Calu3 (cell line): ENCODE results near the gene MYBPH. TPM values are rescaled to one million over a fixed set of nuclear protein-coding genes. Genes with fewer than 3 reads are reported as not detected.

Experiments used
- BruUV-seq: library from RNA; stranded (reverse); fragments of 400-500 nt; replicated peaks from 2 replicates; lab custom pipeline; 2021; lab: Mats Ljungman, UMichigan
- CTCF ChIA-PET: fragments of 300-600 bp; sonication (Branson Sonifier 250); formaldehyde crosslinking; loops from one replicate; lab custom pipeline; 2022; ENCODE audit warnings: antibody characterized with exemption; lab: Charles Lee
- DNase-seq: peaks from one replicate; pipeline ENCODE4 v3.0.0; 2022
- H3K27ac Mint-ChIP-seq: one replicate; pipeline ENCODE4 v1.8.0; 2022; ENCODE audit warnings: mixed read lengths; ENCODE audit not compliant: unreplicated experiment
- H3K27me3 Mint-ChIP-seq: one replicate; pipeline ENCODE4 v1.8.0; 2022; ENCODE audit warnings: mixed read lengths; ENCODE audit not compliant: unreplicated experiment
- H3K36me3 Mint-ChIP-seq: one replicate; pipeline ENCODE4 v1.8.0; 2022; ENCODE audit warnings: mild to moderate bottlenecking, moderate library complexity, mixed read lengths; ENCODE audit not compliant: insufficient read depth, unreplicated experiment
- H3K4me1 Mint-ChIP-seq: one replicate; pipeline ENCODE4 v1.8.0; 2022; ENCODE audit warnings: mild to moderate bottlenecking, low read depth, mixed read lengths; ENCODE audit not compliant: unreplicated experiment
- H3K4me3 Mint-ChIP-seq: one replicate; pipeline ENCODE4 v1.8.0; 2022; ENCODE audit warnings: mild to moderate bottlenecking, low read depth, moderate library complexity, mixed read lengths; ENCODE audit not compliant: unreplicated experiment
- H3K9me3 Mint-ChIP-seq: one replicate; pipeline ENCODE4 v1.8.0; 2022; ENCODE audit warnings: low read depth, mixed read lengths; ENCODE audit not compliant: unreplicated experiment
- CTCF ChIP-seq: fragments of 200-600 bp; IDR thresholded peaks from one replicate; pipeline ENCODE4 v1.8.0; 2022; ENCODE audit warnings: antibody characterized with exemption; ENCODE audit not compliant: unreplicated experiment
- intact Hi-C: fragments of 100-400 bp; cut with micrococcal nuclease; formaldehyde crosslinking; loops from one replicate; pipeline ENCODE4 v1.10.0; 2022; ENCODE audit not compliant: unreplicated experiment
- total RNA-seq: library from RNA; stranded (reverse); gene quantifications from 2 replicates; pipeline ENCODE4 v1.2.3, GENCODE V29; 2022

The MYBPH gene
- total RNA-seq, 1 experiment from 2014 or later: not detected

GRCh38 chr1:203142124-203142523 is 33.5 kb downstream of the MYBPH start:
- intact Hi-C loops: no loop called here
- H3K9me3 Mint-ChIP-seq: no peaks in the 10 kb centered on the region
- no TSS peak for BruUV-seq
- DNase-seq: no peak
- CTCF ChIA-PET: interaction anchor here (0.6 to 0.7 kb wide), 2 partner anchors 147 to 216 kb away, joined by 4 to 6 read pairs; no protein-coding TSS in a partner anchor
- H3K27ac Mint-ChIP-seq: no peak overlapping the region
- peaks cover 18% of the 10 kb centered on the region for H3K4me1 Mint-ChIP-seq
- peaks cover 7% of the 10 kb centered on the region for H3K27me3 Mint-ChIP-seq
- no peak overlapping the region for H3K4me3 Mint-ChIP-seq
- no peaks in the 10 kb centered on the region for H3K36me3 Mint-ChIP-seq
- no peak for TF ChIP-seq CTCF

- peaks cover 7% of the 10 kb centered on the region for H3K27me3 Mint-ChIP-seq
- no peak for TF ChIP-seq CTCF
- no peaks in the 10 kb centered on the region for H3K9me3 Mint-ChIP-seq
- no peak overlapping the region for H3K4me3 Mint-ChIP-seq
- CTCF ChIA-PET: interaction anchor here (0.7 kb wide), 3 partner anchors 75 to 885 kb away, joined by 3 to 6 read pairs (median 4); no protein-coding TSS in a partner anchor
- peaks cover 27% of the 10 kb centered on the region for H3K4me1 Mint-ChIP-seq
- intact Hi-C loops: no loop called here
- H3K27ac Mint-ChIP-seq: no peak overlapping the region
- no peaks in the 10 kb centered on the region for H3K36me3 Mint-ChIP-seq
- BruUV-seq: no TSS peak
- no peak for DNase-seq
Measured at GRCh38 chr1:203140743-203141520, 34.7 kb downstream of the MYBPH start.

GRCh38 chr1:203139976-203140475 is 35.6 kb downstream of the MYBPH start:
- intact Hi-C loops: no loop called here
- no peak overlapping the region for H3K27ac Mint-ChIP-seq
- BruUV-seq: no TSS peak
- peaks cover 7% of the 10 kb centered on the region for H3K27me3 Mint-ChIP-seq
- no peaks in the 10 kb centered on the region for H3K9me3 Mint-ChIP-seq
- H3K4me3 Mint-ChIP-seq: no peak overlapping the region
- TF ChIP-seq CTCF: no peak
- DNase-seq: no peak
- no peaks in the 10 kb centered on the region for H3K36me3 Mint-ChIP-seq
- peaks cover 29% of the 10 kb centered on the region for H3K4me1 Mint-ChIP-seq
- CTCF ChIA-PET: no interaction called here

- CTCF ChIA-PET: no interaction called here
- no peak for TF ChIP-seq CTCF
- no peaks in the 10 kb centered on the region for H3K9me3 Mint-ChIP-seq
- no peaks in the 10 kb centered on the region for H3K36me3 Mint-ChIP-seq
- DNase-seq: no peak
- peaks cover 7% of the 10 kb centered on the region for H3K27me3 Mint-ChIP-seq
- BruUV-seq: no TSS peak
- H3K27ac Mint-ChIP-seq: no peak overlapping the region
- intact Hi-C loops: no loop called here
- H3K4me3 Mint-ChIP-seq: no peak overlapping the region
- peaks cover 12% of the 10 kb centered on the region for H3K4me1 Mint-ChIP-seq
Measured at GRCh38 chr1:203138066-203138465, 37.6 kb downstream of the MYBPH start.
